ENCODE data around the gene QSOX2. TPM values are rescaled to one million over a fixed set of nuclear protein-coding genes. Genes with fewer than 3 reads are reported as not detected.

The QSOX2 gene, protein sequence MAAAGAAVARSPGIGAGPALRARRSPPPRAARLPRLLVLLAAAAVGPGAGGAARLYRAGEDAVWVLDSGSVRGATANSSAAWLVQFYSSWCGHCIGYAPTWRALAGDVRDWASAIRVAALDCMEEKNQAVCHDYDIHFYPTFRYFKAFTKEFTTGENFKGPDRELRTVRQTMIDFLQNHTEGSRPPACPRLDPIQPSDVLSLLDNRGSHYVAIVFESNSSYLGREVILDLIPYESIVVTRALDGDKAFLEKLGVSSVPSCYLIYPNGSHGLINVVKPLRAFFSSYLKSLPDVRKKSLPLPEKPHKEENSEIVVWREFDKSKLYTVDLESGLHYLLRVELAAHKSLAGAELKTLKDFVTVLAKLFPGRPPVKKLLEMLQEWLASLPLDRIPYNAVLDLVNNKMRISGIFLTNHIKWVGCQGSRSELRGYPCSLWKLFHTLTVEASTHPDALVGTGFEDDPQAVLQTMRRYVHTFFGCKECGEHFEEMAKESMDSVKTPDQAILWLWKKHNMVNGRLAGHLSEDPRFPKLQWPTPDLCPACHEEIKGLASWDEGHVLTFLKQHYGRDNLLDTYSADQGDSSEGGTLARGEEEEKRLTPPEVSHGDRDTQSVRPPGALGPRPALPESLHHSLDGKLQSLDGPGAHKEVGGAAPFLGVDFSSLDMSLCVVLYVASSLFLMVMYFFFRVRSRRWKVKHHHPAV
- total RNA-seq = 1 to 10 TPM; 3.2 to 6.4 (median 4.8) TPM
- polyA plus RNA-seq = 10 to 100 TPM in 1 of 3 donors, under 1 TPM in 2; 0.60 to 10.1 (median 0.69) TPM

DNA sequence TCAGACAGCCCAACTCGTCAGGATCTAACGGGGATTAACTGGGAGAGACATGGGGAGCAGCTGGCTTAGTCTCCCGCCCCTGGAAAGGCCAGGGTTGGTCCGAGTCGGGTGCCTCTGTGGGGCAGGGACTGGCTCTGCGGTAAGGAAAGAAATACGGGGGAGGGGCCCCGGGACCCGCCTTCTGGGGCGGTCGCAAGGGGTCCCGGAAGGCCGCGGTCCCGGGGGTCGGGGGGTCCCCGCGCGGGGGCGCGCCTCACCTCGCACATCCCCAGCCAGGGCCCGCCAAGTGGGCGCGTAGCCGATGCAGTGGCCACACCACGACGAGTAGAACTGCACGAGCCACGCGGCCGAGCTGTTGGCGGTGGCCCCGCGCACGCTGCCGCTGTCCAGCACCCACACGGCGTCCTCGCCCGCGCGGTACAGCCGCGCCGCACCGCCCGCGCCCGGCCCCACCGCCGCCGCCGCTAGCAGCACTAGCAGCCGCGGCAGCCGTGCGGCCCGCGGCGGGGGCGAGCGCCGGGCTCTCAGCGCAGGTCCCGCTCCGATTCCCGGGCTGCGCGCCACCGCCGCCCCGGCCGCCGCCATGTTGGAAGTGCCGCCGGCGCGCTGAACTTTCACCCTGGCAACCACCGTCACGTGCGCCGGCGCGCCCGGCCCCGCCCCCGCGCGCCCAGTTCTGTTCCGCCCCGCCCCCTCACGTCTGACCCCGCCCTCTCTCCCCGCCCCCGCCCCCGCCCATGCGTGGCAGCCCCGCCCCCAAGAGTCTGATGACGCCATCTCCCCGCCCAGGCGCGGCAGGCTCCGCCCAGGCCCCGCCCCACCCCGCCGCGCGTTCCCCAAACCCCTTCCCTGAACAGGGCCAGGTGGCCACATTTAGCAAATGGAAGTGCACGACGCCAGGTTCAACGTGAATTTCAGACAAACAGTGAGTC lies at the start of gene QSOX2:
Gene QSOX2, minus strand, starts transcription at position 594 of the 932 bp plus-strand sequence. Its CDS starts 9 bp downstream, at position 585.
- 1% methylated on average over 112 of the region's 112 CpGs for WGBS, 2 donors
- H3K4me1 ChIP-seq = peaks cover 0 to 21% (median 12%) of the 10 kb centered on the region in 4 donors
- H3K9me3 ChIP-seq = no peaks in the 10 kb centered on the region
- H3K27me3 ChIP-seq = peaks cover 0 to 4% (median 0%) of the 10 kb centered on the region in 3 donors
- peak; percentile 91 for DNase-seq
- H3K27ac ChIP-seq = peak within 1 kb of the TSS; percentile 15 to 62 (median 52)
- H3K4me3 ChIP-seq = peak within 1 kb of the TSS; percentile 52 to 86 (median 78)
- intact Hi-C loops (cut with DNase I) = loop anchor here (10.0 kb wide), 1 partner anchor 281 kb away; the partner anchor contains the start of gene UBAC1
- TF ChIP-seq EP300 (IDR thresholded peaks at IDR 0.05) (no peak), POLR2AphosphoS5 (IDR thresholded peaks at IDR 0.05) (no peak), POLR2A (IDR thresholded peaks at IDR 0.05) (no peak)
- TF ChIP-seq, protein P1, sequence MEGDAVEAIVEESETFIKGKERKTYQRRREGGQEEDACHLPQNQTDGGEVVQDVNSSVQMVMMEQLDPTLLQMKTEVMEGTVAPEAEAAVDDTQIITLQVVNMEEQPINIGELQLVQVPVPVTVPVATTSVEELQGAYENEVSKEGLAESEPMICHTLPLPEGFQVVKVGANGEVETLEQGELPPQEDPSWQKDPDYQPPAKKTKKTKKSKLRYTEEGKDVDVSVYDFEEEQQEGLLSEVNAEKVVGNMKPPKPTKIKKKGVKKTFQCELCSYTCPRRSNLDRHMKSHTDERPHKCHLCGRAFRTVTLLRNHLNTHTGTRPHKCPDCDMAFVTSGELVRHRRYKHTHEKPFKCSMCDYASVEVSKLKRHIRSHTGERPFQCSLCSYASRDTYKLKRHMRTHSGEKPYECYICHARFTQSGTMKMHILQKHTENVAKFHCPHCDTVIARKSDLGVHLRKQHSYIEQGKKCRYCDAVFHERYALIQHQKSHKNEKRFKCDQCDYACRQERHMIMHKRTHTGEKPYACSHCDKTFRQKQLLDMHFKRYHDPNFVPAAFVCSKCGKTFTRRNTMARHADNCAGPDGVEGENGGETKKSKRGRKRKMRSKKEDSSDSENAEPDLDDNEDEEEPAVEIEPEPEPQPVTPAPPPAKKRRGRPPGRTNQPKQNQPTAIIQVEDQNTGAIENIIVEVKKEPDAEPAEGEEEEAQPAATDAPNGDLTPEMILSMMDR (IDR thresholded peaks at IDR 0.05) = no peak
- H3K36me3 ChIP-seq = no peaks in the 10 kb centered on the region

DNA sequence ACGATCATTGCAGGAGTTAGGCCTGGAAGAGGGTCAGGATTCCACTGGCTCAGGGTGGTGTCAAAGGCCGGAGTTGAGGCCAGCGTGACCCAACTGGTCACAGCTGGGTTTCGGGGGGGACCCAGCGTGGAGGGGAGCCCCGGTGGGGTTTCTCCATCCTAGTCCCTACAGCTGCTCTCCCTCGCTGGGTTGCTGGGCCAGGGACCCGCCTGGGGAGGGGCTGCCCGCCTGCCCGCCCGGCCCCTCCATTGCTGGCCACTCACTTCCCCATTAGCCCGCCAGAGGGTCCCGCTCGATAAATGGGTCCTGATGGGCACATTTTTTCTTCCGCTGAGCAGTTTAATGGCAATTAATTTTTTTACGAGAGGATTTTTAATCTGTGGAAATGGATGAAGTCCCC lies 49.4 kb upstream of the QSOX2 start:
- no peaks in the 10 kb centered on the region for H3K9me3 ChIP-seq
- WGBS, 2 donors = 89 to 90% methylated on average over 16 of the region's 16 CpGs
- peaks cover 4 to 53% (median 23%) of the 10 kb centered on the region in 3 donors for H3K27me3 ChIP-seq
- DNase-seq = no peak
- intact Hi-C loops (cut with DNase I) = no loop called here
- no peak overlapping the region for H3K4me3 ChIP-seq
- no peaks in the 10 kb centered on the region for H3K4me1 ChIP-seq
- no peak overlapping the region for H3K27ac ChIP-seq
- TF ChIP-seq, protein P1 (IDR thresholded peaks at IDR 0.05) = no peak
- TF ChIP-seq EP300 (IDR thresholded peaks at IDR 0.05) (no peak), POLR2A (IDR thresholded peaks at IDR 0.05) (no peak), POLR2AphosphoS5 (IDR thresholded peaks at IDR 0.05) (no peak)
- H3K36me3 ChIP-seq = no peaks in the 10 kb centered on the region

DNA sequence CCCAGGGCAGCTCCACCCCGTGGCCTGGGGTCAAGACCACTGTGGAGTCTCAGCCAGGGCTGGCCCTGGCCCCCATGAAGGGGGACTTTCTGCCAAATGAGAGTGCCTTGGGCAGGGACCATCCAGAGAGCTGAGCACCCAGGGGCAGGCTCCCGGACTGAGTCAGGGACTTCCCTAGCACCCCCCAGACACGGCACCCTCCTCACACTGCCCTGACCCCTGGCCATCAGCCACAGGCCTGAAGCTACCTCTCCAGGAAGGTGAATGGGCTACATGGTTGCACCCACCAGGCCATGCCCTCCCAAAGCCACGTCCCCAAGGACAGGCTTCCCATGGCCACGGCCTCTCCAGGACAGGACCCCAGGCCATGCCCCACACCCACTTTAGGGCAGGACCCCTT lies 48.8 kb upstream of the QSOX2 start:
- Histone ChIP-seq H3K27me3 (peaks cover 4 to 54% (median 24%) of the 10 kb centered on the region in 3 donors), H3K4me3 (no peak overlapping the region), H3K27ac (no peak overlapping the region), H3K36me3 (no peaks in the 10 kb centered on the region), H3K4me1 (no peaks in the 10 kb centered on the region), H3K9me3 (no peaks in the 10 kb centered on the region)
- WGBS, 2 donors = 76 to 86% methylated on average over 5 of the region's 5 CpGs
- TF ChIP-seq POLR2AphosphoS5 (IDR thresholded peaks at IDR 0.05) = no peak
- TF ChIP-seq EP300 (IDR thresholded peaks at IDR 0.05) = no peak
- TF ChIP-seq, protein P1 (IDR thresholded peaks at IDR 0.05) = no peak
- no peak for TF ChIP-seq POLR2A (IDR thresholded peaks at IDR 0.05)
- intact Hi-C loops (cut with DNase I) = no loop called here
- DNase-seq = no peak

DNA sequence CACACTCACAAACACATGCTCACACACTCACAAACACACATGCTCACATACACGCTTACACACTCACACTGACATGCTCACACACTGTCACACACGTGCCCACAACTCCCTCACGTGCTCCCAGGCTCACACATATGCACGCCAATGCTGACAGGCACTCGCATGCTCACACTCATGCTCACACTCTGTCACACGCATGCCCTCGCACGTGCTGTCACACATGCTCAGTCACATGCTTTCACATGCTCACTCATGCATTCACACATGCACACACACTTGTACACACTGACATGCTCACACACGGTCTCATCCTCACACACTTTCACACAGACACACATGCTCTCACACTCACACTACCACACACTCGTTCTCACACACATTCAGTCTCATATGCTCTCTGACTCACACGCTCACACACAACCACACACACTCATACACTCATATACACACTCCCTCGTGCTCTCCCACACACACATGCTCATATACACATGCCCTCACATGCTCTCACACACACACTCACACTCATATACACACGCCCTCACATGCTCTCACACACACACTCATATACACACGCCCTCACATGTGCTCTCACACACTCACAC lies 48.0 kb upstream of the QSOX2 start:
- intact Hi-C loops (cut with DNase I) = no loop called here
- no peaks in the 10 kb centered on the region for H3K4me1 ChIP-seq
- no peak overlapping the region for H3K27ac ChIP-seq
- DNase-seq = no peak
- TF ChIP-seq POLR2A (IDR thresholded peaks at IDR 0.05) (no peak), POLR2AphosphoS5 (IDR thresholded peaks at IDR 0.05) (no peak), EP300 (IDR thresholded peaks at IDR 0.05) (no peak)
- TF ChIP-seq, protein P1 (IDR thresholded peaks at IDR 0.05) = no peak
- 81 to 84% methylated on average over 14 of the region's 14 CpGs for WGBS, 2 donors
- no peaks in the 10 kb centered on the region for H3K36me3 ChIP-seq
- H3K9me3 ChIP-seq = no peaks in the 10 kb centered on the region
- H3K27me3 ChIP-seq = peaks cover 4 to 59% (median 24%) of the 10 kb centered on the region in 3 donors
- H3K4me3 ChIP-seq = no peak overlapping the region
